ENCODE results near the gene TBKBP1.

The TBKBP1 gene

GRCh38 chr17:47699536-47699840 is 5.5 kb downstream of the TBKBP1 start:
- Mint-ChIP-seq H3K27me3 (ENCODE audit: low read depth) (peaks cover 4% of the 10 kb centered on the region), H3K4me1 (ENCODE audit: low read depth) (peaks cover 30% of the 10 kb centered on the region)

GRCh38 chr17:47700471-47701449 is 6.8 kb downstream of the TBKBP1 start:
- Mint-ChIP-seq H3K27me3 (ENCODE audit: low read depth) (no peaks in the 10 kb centered on the region), H3K4me3 (no peak overlapping the region), H3K9me3 (no peaks in the 10 kb centered on the region), H3K4me1 (ENCODE audit: low read depth) (peaks cover 38% of the 10 kb centered on the region), H3K36me3 (ENCODE audit: low read depth) (no peaks in the 10 kb centered on the region), H3K27ac (peak overlapping the region; percentile 61)
- no peak for DNase-seq (ENCODE audit: low spot score)

More at GRCh38 chr17:47699536-47699840, 5.5 kb downstream of the TBKBP1 start:
- Mint-ChIP-seq H3K27ac (no peak overlapping the region), H3K4me3 (no peak overlapping the region), H3K36me3 (ENCODE audit: low read depth) (no peaks in the 10 kb centered on the region), H3K9me3 (no peaks in the 10 kb centered on the region)
- DNase-seq (ENCODE audit: low spot score) = no peak

GRCh38 chr17:47701608-47702007 is 7.6 kb downstream of the TBKBP1 start:
- no peak for DNase-seq (ENCODE audit: low spot score)
- H3K27me3 Mint-ChIP-seq (ENCODE audit: low read depth) = no peaks in the 10 kb centered on the region
- no peaks in the 10 kb centered on the region for H3K36me3 Mint-ChIP-seq (ENCODE audit: low read depth)
- H3K4me1 Mint-ChIP-seq (ENCODE audit: low read depth) = peaks cover 46% of the 10 kb centered on the region
- no peaks in the 10 kb centered on the region for H3K9me3 Mint-ChIP-seq
- peak overlapping the region; percentile 64 for H3K27ac Mint-ChIP-seq
- no peak overlapping the region for H3K4me3 Mint-ChIP-seq

- no peak for DNase-seq (ENCODE audit: low spot score)
- Mint-ChIP-seq H3K27ac (no peak overlapping the region), H3K27me3 (ENCODE audit: low read depth) (no peaks in the 10 kb centered on the region), H3K4me3 (peak overlapping the region; percentile 18), H3K9me3 (no peaks in the 10 kb centered on the region), H3K4me1 (ENCODE audit: low read depth) (peaks cover 54% of the 10 kb centered on the region), H3K36me3 (ENCODE audit: low read depth) (no peaks in the 10 kb centered on the region)
Observed at GRCh38 chr17:47702391-47702995, 8.5 kb downstream of the TBKBP1 start.

- Mint-ChIP-seq H3K27ac (peak overlapping the region; percentile 74), H3K9me3 (no peaks in the 10 kb centered on the region), H3K4me3 (peak overlapping the region; percentile 46), H3K27me3 (ENCODE audit: low read depth) (no peaks in the 10 kb centered on the region), H3K36me3 (ENCODE audit: low read depth) (no peaks in the 10 kb centered on the region), H3K4me1 (ENCODE audit: low read depth) (peaks cover 57% of the 10 kb centered on the region)
- peak; percentile 41 for DNase-seq (ENCODE audit: low spot score)
Observed at GRCh38 chr17:47703191-47703591, 9.2 kb downstream of the TBKBP1 start.

- H3K27me3 Mint-ChIP-seq (ENCODE audit: low read depth) = no peaks in the 10 kb centered on the region
Observed at GRCh38 chr17:47703671-47704070, 9.7 kb downstream of the TBKBP1 start.

GRCh38 chr17:47704116-47704515 is 10.2 kb downstream of the TBKBP1 start:
- Mint-ChIP-seq H3K27me3 (ENCODE audit: low read depth) (no peaks in the 10 kb centered on the region), H3K36me3 (ENCODE audit: low read depth) (no peaks in the 10 kb centered on the region), H3K9me3 (no peaks in the 10 kb centered on the region), H3K4me1 (ENCODE audit: low read depth) (peaks cover 54% of the 10 kb centered on the region), H3K27ac (peak overlapping the region; percentile 82), H3K4me3 (peak overlapping the region; percentile 70)
- no peak for DNase-seq (ENCODE audit: low spot score)

More at GRCh38 chr17:47703671-47704070, 9.7 kb downstream of the TBKBP1 start:
- Mint-ChIP-seq H3K27ac (peak overlapping the region; percentile 74), H3K4me1 (ENCODE audit: low read depth) (peaks cover 56% of the 10 kb centered on the region), H3K9me3 (no peaks in the 10 kb centered on the region), H3K36me3 (ENCODE audit: low read depth) (no peaks in the 10 kb centered on the region), H3K4me3 (peak overlapping the region; percentile 46)
- DNase-seq (ENCODE audit: low spot score) = no peak

- DNase-seq (ENCODE audit: low spot score) = no peak
- Mint-ChIP-seq H3K4me1 (ENCODE audit: low read depth) (peaks cover 54% of the 10 kb centered on the region), H3K27ac (peak overlapping the region; percentile 82), H3K9me3 (no peaks in the 10 kb centered on the region), H3K4me3 (peak overlapping the region; percentile 70), H3K27me3 (ENCODE audit: low read depth) (no peaks in the 10 kb centered on the region), H3K36me3 (ENCODE audit: low read depth) (no peaks in the 10 kb centered on the region)
Observed at GRCh38 chr17:47704736-47705135, 10.8 kb downstream of the TBKBP1 start.

- peaks cover 52% of the 10 kb centered on the region for H3K4me1 Mint-ChIP-seq (ENCODE audit: low read depth)
- DNase-seq (ENCODE audit: low spot score) = peak; percentile 57
- H3K27me3 Mint-ChIP-seq (ENCODE audit: low read depth) = no peaks in the 10 kb centered on the region
- no peaks in the 10 kb centered on the region for H3K36me3 Mint-ChIP-seq (ENCODE audit: low read depth)
- peak overlapping the region; percentile 70 for H3K4me3 Mint-ChIP-seq
- no peaks in the 10 kb centered on the region for H3K9me3 Mint-ChIP-seq
- peak overlapping the region; percentile 82 for H3K27ac Mint-ChIP-seq
Observed at GRCh38 chr17:47705536-47706530, 11.9 kb downstream of the TBKBP1 start.

- Mint-ChIP-seq H3K36me3 (ENCODE audit: low read depth) (no peaks in the 10 kb centered on the region), H3K4me1 (ENCODE audit: low read depth) (peaks cover 46% of the 10 kb centered on the region)
Observed at GRCh38 chr17:47707056-47707804, 13.3 kb downstream of the TBKBP1 start.

GRCh38 chr17:47707884-47708283 is 13.9 kb downstream of the TBKBP1 start:
- Mint-ChIP-seq H3K4me3 (no peak overlapping the region), H3K36me3 (ENCODE audit: low read depth) (no peaks in the 10 kb centered on the region), H3K27ac (no peak overlapping the region), H3K9me3 (no peaks in the 10 kb centered on the region), H3K27me3 (ENCODE audit: low read depth) (no peaks in the 10 kb centered on the region), H3K4me1 (ENCODE audit: low read depth) (peaks cover 44% of the 10 kb centered on the region)
- DNase-seq (ENCODE audit: low spot score) = no peak

More at GRCh38 chr17:47707056-47707804, 13.3 kb downstream of the TBKBP1 start:
- DNase-seq (ENCODE audit: low spot score) = no peak
- H3K27me3 Mint-ChIP-seq (ENCODE audit: low read depth) = no peaks in the 10 kb centered on the region
- H3K27ac Mint-ChIP-seq = peak overlapping the region; percentile 37
- H3K9me3 Mint-ChIP-seq = no peaks in the 10 kb centered on the region
- H3K4me3 Mint-ChIP-seq = no peak overlapping the region

- H3K9me3 Mint-ChIP-seq = no peaks in the 10 kb centered on the region
- H3K36me3 Mint-ChIP-seq (ENCODE audit: low read depth) = no peaks in the 10 kb centered on the region
- DNase-seq (ENCODE audit: low spot score) = no peak
- H3K4me3 Mint-ChIP-seq = no peak overlapping the region
- peaks cover 42% of the 10 kb centered on the region for H3K4me1 Mint-ChIP-seq (ENCODE audit: low read depth)
- H3K27me3 Mint-ChIP-seq (ENCODE audit: low read depth) = no peaks in the 10 kb centered on the region
- H3K27ac Mint-ChIP-seq = no peak overlapping the region
Observed at GRCh38 chr17:47708312-47708863, 14.4 kb downstream of the TBKBP1 start.

Data from T-helper 2 cell treated with Interferon-gamma antibody and Interleukin-4, amounts not matched to agents 5 μg/mL and 100 μg/mL, for 36 hours (primary cell).